ENCODE measurements around the gene FMO5. TPM values are rescaled to one million over a fixed set of nuclear protein-coding genes. Genes with fewer than 3 reads are reported as not detected.

FMO5 gene
- total RNA-seq, 2 experiments from 2014 or later: 0.48 to 0.72 TPM

DNA sequence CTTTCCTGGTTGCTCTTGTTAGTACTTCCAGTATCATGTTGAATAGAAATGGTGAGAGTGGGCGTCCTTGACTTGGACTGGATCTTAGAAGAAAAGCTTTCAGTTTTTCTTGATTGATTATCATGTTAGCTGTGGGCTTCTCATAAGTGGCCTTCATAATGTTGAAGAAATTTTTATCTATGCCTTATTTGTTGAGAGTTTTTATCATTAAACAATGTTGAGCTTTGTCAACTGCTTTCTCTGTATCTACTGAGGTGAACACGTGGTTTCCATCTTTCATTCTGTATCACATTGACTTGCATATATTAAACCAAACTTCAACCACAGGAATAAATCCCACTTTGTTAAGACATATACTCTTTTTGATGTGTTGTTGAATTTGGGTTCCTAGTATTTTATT lies 82.3 kb downstream of the FMO5 start:
- H3K27ac Mint-ChIP-seq: no peak overlapping the region
- POLR2A ChIA-PET: no interaction called here
- CTCF ChIA-PET: no interaction called here
- no peaks in the 10 kb centered on the region for H3K4me1 Mint-ChIP-seq
- peaks cover 2% of the 10 kb centered on the region for H3K9me3 Mint-ChIP-seq
- DNase-seq: no peak
- peaks cover 46% of the 10 kb centered on the region for H3K27me3 Mint-ChIP-seq
- H3K4me3 Mint-ChIP-seq: no peak overlapping the region
- H3K36me3 Mint-ChIP-seq (ENCODE audit: low read depth): no peaks in the 10 kb centered on the region

Other genes starting within 250 kb of the FMO5 start
- gene PRKAB2, start 52.9 kb downstream of the FMO5 start, total RNA-seq: 10 to 100 TPM in 1 of 2 experiments, 1 to 10 TPM in 1; 9.7 to 10.3 TPM
- gene CHD1L, start 17.3 kb upstream of the FMO5 start, total RNA-seq: 10 to 100 TPM; 50.0 to 55.9 TPM